GM18519 (cell line): Measurements from ENCODE around the gene PHC3.
"Not testable (repeated sequence)": the region's sequence is repeated elsewhere in the genome, so short reads cannot be mapped to it uniquely, and the experiment has no call there.

Source experiments
- ATAC-seq: cut with Tn5 transposase; IDR thresholded peaks from one replicate; pipeline ENCODE4 v1.9.1; 2021; ENCODE audit warnings: mild to moderate bottlenecking, moderate library complexity; ENCODE audit not compliant: unreplicated experiment, low FRiP score

The PHC3 gene

DNA sequence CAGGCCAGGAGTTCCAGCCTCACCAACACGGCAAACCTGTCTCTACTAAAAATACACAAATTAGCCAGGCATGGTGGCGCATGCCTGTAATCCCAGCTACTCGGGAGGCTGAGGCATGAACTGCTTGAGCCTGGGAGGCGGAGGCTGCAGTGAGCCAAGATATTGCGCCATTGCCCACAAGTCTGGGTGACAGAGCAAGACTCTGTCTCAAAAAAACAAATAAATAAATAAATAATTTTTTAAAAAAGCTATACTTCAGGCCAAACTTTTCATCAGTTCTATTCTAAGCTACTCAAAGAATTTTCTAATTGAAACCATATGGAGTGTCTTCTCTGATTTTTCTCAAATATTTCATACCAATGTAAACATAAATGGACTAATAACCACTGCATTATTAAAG is 43.5 kb downstream of the PHC3 start:
- no peak for ATAC-seq

DNA sequence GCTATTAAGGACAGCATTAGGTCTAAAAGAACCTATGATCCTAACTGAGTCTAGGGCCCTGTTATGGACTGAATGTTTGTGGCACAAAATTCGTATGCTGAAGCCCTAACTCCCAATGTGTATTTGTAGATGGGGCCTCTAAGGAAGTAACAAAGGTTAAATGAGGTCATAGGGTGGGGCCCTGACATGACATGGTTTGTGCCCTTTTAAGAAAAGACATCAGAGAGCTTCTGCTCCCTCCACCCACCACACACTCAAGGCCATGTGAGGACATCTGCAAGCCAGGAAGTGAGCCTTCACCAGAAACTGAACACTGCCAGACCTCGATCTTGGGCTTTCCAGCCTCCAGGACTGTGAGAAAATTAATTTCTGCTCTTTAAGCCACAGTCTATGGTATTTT is 49.2 kb downstream of the PHC3 start:
- no peak for ATAC-seq

GRCh38 chr3:170130532-170130931 is 51.0 kb downstream of the PHC3 start:
- no peak for ATAC-seq

GRCh38 chr3:170128977-170129431 is 52.5 kb downstream of the PHC3 start:
- ATAC-seq: no peak

- ATAC-seq: peak; percentile 89
Observed at GRCh38 chr3:170128259-170128976, 53.1 kb downstream of the PHC3 start.

DNA sequence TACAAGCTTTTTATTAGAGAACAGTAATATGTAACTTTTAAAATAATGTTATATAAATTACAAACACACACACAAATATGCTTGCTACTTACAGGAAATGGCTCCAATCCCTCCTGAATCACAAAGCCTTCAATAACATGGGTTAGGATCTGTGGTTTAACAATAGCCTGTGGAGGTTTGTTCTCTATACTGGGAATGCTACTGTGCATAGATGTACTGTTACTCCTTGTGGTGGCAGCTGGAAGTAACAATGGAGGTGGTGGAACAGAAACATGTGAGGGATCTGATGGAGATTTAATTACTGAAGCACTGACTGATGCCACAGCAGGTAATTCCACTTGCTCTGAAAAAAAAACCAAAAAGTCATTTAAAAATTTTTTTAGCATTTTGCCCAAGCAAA is 64.4 kb downstream of the PHC3 start:
- ATAC-seq: no peak

GRCh38 chr3:170114165-170114564 is 67.4 kb downstream of the PHC3 start:
- not testable (repeated sequence) for ATAC-seq

- ATAC-seq: no peak
Observed at GRCh38 chr3:170111147-170111771, 70.3 kb downstream of the PHC3 start.

- ATAC-seq: no peak
Observed at GRCh38 chr3:170109579-170110293, 71.8 kb downstream of the PHC3 start.

- ATAC-seq: no peak
Observed at GRCh38 chr3:170108955-170109354, 72.6 kb downstream of the PHC3 start.

DNA sequence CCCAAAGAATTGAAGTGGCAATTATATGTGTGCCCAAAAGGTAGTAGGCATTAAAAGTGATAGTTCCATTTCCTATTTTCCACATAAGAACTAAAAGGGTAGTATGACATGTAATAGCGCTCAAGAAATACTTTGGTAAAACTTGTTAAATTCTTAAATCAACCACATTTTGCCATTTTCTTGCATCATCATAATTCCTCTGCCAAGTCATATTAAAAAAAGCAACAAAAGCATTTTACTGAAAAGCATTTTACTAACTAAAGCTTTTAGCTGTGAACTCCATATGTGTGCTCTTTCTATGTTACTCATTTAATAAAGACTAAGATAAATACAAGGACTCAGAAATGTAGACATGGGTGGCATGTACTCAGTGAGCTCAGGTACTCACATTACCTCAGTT is 73.6 kb downstream of the PHC3 start:
- no peak for ATAC-seq

DNA sequence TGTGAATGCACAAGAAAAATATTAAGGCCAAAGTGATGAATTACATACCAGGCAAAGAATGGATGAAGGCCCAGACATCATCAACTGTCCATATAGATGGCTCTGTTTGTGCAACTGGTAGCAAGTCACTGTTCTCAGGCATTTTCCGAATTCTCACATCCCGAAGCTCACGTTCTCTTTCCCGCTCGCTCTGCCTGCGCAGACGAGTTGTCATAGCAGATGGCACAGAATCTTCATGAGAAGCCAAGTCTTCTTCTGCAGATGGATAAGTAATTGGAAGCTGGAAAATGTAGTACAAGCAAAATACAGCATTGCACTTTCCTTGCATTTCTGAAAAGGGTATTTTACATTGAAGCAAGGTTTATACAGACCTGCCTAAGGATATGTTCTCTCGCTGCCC is 79.1 kb downstream of the PHC3 start:
- ATAC-seq: no peak

DNA sequence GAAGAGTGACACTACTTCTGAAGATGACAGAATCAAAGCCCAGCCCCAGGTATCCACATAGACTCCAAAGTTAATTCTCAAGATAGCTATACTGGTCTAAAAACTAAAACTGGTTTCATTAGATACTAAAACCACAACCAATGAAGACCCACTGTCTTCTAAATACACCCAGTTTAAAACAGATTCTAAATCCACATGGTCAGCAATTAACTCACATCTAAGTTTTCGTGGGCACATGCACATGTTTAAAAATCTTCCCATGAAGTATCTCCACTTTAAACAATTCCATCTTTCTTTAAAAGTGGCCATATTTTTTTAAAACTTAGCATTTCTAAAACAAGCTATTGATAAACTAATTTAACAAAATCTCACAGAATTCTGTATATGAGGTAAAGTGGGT is 80.6 kb downstream of the PHC3 start:
- ATAC-seq: no peak

- ATAC-seq: no peak
Observed at GRCh38 chr3:170098753-170099152, 82.8 kb downstream of the PHC3 start.

DNA sequence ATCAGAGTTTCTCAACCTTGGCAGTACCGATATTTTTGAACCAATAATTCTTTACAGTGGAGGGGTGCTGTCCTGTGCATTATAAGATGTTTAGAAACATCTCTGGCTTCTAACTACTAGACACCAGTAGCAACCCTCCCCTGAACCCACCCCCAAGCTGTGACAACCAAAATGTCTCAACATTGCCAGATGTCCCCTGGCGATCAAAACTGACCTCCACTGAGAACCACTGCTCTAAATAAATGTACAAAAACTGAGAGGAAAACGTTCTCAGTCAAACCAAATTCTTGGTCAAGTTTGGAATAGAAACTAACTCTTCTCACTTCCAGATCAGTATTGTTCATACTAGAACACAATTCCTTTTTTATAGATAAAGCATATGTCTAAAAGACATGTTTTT is 85.2 kb downstream of the PHC3 start:
- ATAC-seq: no peak

DNA sequence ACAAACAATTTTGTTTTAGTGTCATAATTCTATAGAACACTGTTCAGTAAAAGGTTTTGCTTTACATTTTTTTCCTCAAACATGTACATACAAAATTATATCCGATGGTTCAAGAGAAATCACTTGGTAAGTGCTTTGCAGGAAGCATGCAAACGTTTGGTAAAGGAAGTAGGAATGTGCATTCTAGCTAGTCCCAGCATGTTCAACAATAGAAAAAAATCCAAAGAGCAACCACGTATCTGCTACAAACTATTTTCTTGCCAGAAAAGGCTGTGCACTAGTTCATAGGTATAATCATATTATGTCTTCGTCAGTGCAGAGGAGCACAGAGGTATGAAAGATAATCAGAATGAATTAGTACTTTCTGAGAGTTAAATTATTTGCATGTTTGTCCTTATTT is 85.8 kb downstream of the PHC3 start:
- ATAC-seq: no peak

DNA sequence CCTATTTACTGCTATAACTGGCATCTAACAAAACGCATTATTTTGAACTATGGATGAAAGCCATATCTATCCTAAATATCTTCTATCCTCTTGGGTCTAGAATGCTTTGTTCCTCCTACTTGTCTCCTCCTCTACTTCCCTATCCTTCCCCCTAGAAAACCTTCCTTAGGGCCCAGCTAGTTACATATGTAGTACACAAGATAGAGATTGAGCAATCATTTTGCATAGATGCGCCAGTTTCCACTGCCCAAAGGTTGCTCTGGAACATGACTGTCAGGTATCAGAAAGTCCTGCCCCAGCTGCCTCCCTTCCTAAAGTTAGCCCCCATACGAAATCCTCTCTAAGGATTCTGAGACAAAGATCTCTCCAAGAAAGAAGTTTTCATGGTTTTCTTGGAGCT is 88.6 kb downstream of the PHC3 start:
- ATAC-seq: no peak

GRCh38 chr3:170090601-170090981 is 90.9 kb downstream of the PHC3 start:
- ATAC-seq: no peak

DNA sequence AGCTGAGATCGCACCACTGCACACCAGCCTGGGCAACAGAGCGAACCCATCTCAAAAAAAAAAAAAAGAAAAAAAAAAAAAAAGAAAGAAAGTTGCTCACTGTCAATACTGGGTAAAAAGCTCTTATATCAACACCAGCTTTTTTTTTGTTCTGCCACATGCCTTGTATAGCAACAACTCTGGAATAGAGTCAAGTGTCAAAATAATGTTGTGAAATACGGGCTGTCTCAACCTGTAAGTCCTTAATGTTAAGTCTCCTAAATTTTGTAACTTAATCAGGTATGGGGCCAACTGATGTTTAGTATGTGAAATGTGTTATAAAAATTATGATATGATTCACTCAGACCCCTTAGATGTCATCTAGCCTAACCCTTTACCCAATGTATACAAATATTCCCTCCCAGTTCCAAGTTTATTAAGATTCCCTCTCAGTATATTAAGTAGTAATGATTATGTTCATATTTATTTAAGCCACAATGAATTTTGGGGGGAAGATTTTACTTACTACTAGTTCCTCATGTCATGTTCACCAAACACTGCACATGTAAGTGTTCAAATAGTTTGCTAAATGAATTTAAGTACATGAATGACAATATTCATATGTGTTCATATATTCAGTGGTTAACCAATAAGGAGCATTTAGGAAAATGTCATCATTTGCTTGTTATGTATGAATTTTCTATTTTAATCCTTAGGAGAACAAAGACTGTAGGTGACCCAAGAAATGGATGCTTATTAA is 91.5 kb downstream of the PHC3 start:
- no peak for ATAC-seq

DNA sequence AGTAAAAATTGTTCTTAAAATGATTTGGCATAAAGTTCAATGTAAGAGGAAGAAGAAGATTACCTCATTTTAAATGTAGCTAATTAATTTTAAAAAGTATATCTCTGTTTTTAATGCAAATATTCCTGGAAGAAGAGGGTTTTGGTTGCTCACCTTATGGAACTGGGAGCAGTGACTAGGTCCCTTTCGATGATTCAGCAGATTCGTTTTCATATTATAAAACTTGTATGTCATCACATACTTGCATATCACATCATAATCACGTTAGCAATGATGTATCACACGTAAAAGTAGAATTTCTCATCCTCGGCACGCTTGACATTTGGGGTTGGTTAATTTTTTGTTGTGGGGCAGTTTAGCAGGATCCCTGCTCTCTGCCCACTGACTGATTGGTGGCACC is 96.1 kb downstream of the PHC3 start:
- ATAC-seq: no peak

DNA sequence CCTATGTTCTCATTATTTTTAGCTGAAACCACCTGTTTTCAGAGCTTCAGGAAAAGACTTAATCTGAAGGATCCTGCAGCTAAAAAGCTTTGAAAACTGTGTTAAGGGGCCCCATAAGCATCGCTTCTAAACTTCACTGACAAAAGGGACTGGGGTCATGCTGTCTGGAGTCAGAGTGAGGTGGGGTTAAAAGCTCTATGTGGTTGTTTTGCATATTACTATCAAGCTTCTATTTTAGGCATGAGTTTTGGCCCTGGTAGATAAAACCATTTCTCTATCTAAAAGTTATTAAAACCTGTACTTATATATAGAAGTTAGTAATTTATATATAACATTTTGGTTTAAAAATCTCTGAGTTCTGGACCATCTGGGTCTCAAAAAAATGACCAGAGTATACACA is 98.2 kb downstream of the PHC3 start:
- ATAC-seq: no peak
